GM19099 (cell line): ENCODE data around the gene RHBDL1.
A peak's percentile ranks its signal among the peaks of the same experiment; 100 is the strongest.

ENCODE experiments used
- POLR2A ChIP-seq: IDR thresholded peaks from 3 replicates; pipeline ENCODE4 v1.6.1; 2011; ENCODE audit warnings: low read depth; ENCODE audit not compliant: insufficient read length; ENCODE audit errors: extremely low read depth

Gene RHBDL1

GRCh38 chr16:709566-710499 is 34.4 kb downstream of the RHBDL1 start:
- no peak for TF ChIP-seq POLR2A

GRCh38 chr16:710500-711075 is 35.1 kb downstream of the RHBDL1 start:
- no peak for TF ChIP-seq POLR2A

- TF ChIP-seq POLR2A, result no peak
Measured at GRCh38 chr16:711084-711483, 35.6 kb downstream of the RHBDL1 start.

GRCh38 chr16:711548-712320 is 36.3 kb downstream of the RHBDL1 start:
- no peak for TF ChIP-seq POLR2A

- no peak for TF ChIP-seq POLR2A
Measured at GRCh38 chr16:714079-714478, 38.6 kb downstream of the RHBDL1 start.

GRCh38 chr16:714558-715476 is 39.3 kb downstream of the RHBDL1 start, which contains the start of gene METRN:
METRN (plus strand) TSS chr16:715118; CDS start chr16:715290, 172 bp downstream.
- TF ChIP-seq POLR2A, result peak; percentile 18

GRCh38 chr16:715477-716199 is 40.2 kb downstream of the RHBDL1 start:
- no peak for TF ChIP-seq POLR2A

GRCh38 chr16:716200-716568 is 40.7 kb downstream of the RHBDL1 start:
- no peak for TF ChIP-seq POLR2A

GRCh38 chr16:716768-717325 is 41.4 kb downstream of the RHBDL1 start:
- no peak for TF ChIP-seq POLR2A

- TF ChIP-seq POLR2A, result no peak
Measured at GRCh38 chr16:717450-718245, 42.2 kb downstream of the RHBDL1 start.

GRCh38 chr16:718389-718788 is 42.9 kb downstream of the RHBDL1 start:
- no peak for TF ChIP-seq POLR2A

- no peak for TF ChIP-seq POLR2A
Measured at GRCh38 chr16:718922-719321, 43.5 kb downstream of the RHBDL1 start.

GRCh38 chr16:719815-720446 is 44.5 kb downstream of the RHBDL1 start:
- TF ChIP-seq POLR2A, result no peak
